ENCODE measurements around the gene NOA1.

GRCh38 chr4:56981795-56982201 is 4.4 kb upstream of the NOA1 start:
- TF ChIP-seq CTCF (IDR thresholded peaks at IDR 0.05; ENCODE audit: insufficient read depth, low read length, poor library complexity, severe bottlenecking) (no peak), EZH2phosphoT487 (conservative IDR thresholded peaks at IDR 0.05; ENCODE audit: low read length) (no peak)
